ENCODE results near the gene MAGI2.

The MAGI2 gene

GRCh38 chr7:78688376-78688775 lies 765.1 kb downstream of the MAGI2 start:
- POLR2A ChIA-PET = no interaction called here
- CTCF ChIA-PET = no interaction called here
- no peak for DNase-seq (ENCODE audit: extremely low spot score)
- TF ChIP-seq CTCF (IDR thresholded peaks at IDR 0.05; ENCODE audit: control extremely low read depth, extremely low read depth, low read depth, missing control alignments) = no peak

- no peak for TF ChIP-seq CTCF (IDR thresholded peaks at IDR 0.05; ENCODE audit: control extremely low read depth, extremely low read depth, low read depth, missing control alignments)
- ChIA-PET CTCF (no interaction called here), POLR2A (no interaction called here)
- no peak for DNase-seq (ENCODE audit: extremely low spot score)
Observed at GRCh38 chr7:78686189-78686588, 767.3 kb downstream of the MAGI2 start.

- no peak for DNase-seq (ENCODE audit: extremely low spot score)
- CTCF ChIA-PET = interaction anchor here (1.9 kb wide), 1 partner anchor 10 kb away, joined by 5 read pairs; no protein-coding TSS in a partner anchor
- no peak for TF ChIP-seq CTCF (IDR thresholded peaks at IDR 0.05; ENCODE audit: control extremely low read depth, extremely low read depth, low read depth, missing control alignments)
- POLR2A ChIA-PET = no interaction called here
Observed at GRCh38 chr7:78684201-78684600, 769.3 kb downstream of the MAGI2 start.

- no peak for TF ChIP-seq CTCF (IDR thresholded peaks at IDR 0.05; ENCODE audit: control extremely low read depth, extremely low read depth, low read depth, missing control alignments)
- CTCF ChIA-PET = interaction anchor here (1.9 kb wide), 1 partner anchor 10 kb away, joined by 5 read pairs; no protein-coding TSS in a partner anchor
- POLR2A ChIA-PET = no interaction called here
- DNase-seq (ENCODE audit: extremely low spot score) = no peak
Observed at GRCh38 chr7:78683566-78683965, 769.9 kb downstream of the MAGI2 start.

GRCh38 chr7:78679112-78679876 lies 774.2 kb downstream of the MAGI2 start:
- CTCF ChIA-PET = interaction anchor here (0.9 to 1.9 kb wide), 2 partner anchors 8 to 18 kb away, joined by 3 to 4 read pairs; no protein-coding TSS in a partner anchor
- no peak for TF ChIP-seq CTCF (IDR thresholded peaks at IDR 0.05; ENCODE audit: control extremely low read depth, extremely low read depth, low read depth, missing control alignments)
- no peak for DNase-seq (ENCODE audit: extremely low spot score)
- POLR2A ChIA-PET = no interaction called here

GRCh38 chr7:78677391-78677790 lies 776.1 kb downstream of the MAGI2 start:
- DNase-seq (ENCODE audit: extremely low spot score) = no peak
- POLR2A ChIA-PET = no interaction called here
- TF ChIP-seq CTCF (IDR thresholded peaks at IDR 0.05; ENCODE audit: control extremely low read depth, extremely low read depth, low read depth, missing control alignments) = no peak
- CTCF ChIA-PET = no interaction called here
